SK-N-SH treated with all-trans-retinoic acid at 6 μM for 48 hours (cell line): ENCODE data around the gene DDX41.
A peak's percentile ranks its signal among the peaks of the same experiment; 100 is the strongest.

Source experiments
- ATAC-seq: fragments of 200-7000 bp; cut with Tn5 transposase; 3 replicates; pipeline ENCODE4 v1.9.1; 2020; ENCODE audit warnings: mild to moderate bottlenecking, moderate library complexity
- CSDC2 ChIP-seq: fragments of 250-450 bp; sonication (Bioruptor Pico); IDR thresholded peaks from 2 replicates; pipeline ENCODE4 v1.5.0; 2020; ENCODE audit warnings: mild to moderate bottlenecking, moderate library complexity
- ESRRG ChIP-seq: fragments of 250-450 bp; sonication (Bioruptor Pico); IDR thresholded peaks from 2 replicates; pipeline ENCODE4 v1.6.1; 2021; ENCODE audit warnings: mild to moderate bottlenecking
- ISL1 ChIP-seq: fragments of 250-450 bp; sonication (Bioruptor Pico); IDR thresholded peaks from 2 replicates; pipeline ENCODE4 v2.1.2; 2022; ENCODE audit warnings: mild to moderate bottlenecking, moderate library complexity
- OSR1 ChIP-seq: fragments of 250-450 bp; sonication (Bioruptor Pico); IDR thresholded peaks from 2 replicates; pipeline ENCODE4 v1.8.0; 2022; ENCODE audit warnings: moderate library complexity, mild to moderate bottlenecking, inconsistent platforms
- PPARA ChIP-seq: fragments of 250-450 bp; sonication (Bioruptor Pico); IDR thresholded peaks from 2 replicates; pipeline ENCODE4 v1.5.0; 2020; ENCODE audit warnings: mild to moderate bottlenecking, borderline replicate concordance
- SNAI2 ChIP-seq: fragments of 250-450 bp; sonication (Bioruptor Pico); IDR thresholded peaks from 2 replicates; pipeline ENCODE4 v1.5.0; 2020; ENCODE audit warnings: mild to moderate bottlenecking, moderate library complexity
- TCF4 ChIP-seq: fragments of 250-450 bp; sonication (Bioruptor Pico); IDR thresholded peaks from 2 replicates; pipeline ENCODE4 v1.8.0; 2021; ENCODE audit warnings: mild to moderate bottlenecking, moderate library complexity, borderline replicate concordance
- TOX ChIP-seq: fragments of 250-450 bp; sonication (Bioruptor Pico); IDR thresholded peaks from 2 replicates; pipeline ENCODE4 v1.8.0; 2021; ENCODE audit warnings: mild to moderate bottlenecking, moderate library complexity, borderline replicate concordance
- ZC3H10 ChIP-seq: fragments of 250-450 bp; sonication (Bioruptor Pico); IDR thresholded peaks from 2 replicates; pipeline ENCODE4 v1.5.1; 2021; ENCODE audit warnings: mild to moderate bottlenecking, moderate library complexity
- ZFP3 ChIP-seq: fragments of 250-450 bp; sonication (Bioruptor Pico); IDR thresholded peaks from 2 replicates; pipeline ENCODE4 v1.5.0; 2020; ENCODE audit warnings: mild to moderate bottlenecking, moderate library complexity
- ZFP30 ChIP-seq: fragments of 450-650 bp; formaldehyde crosslinking; IDR thresholded peaks from 2 replicates; pipeline ENCODE4 v1.5.0; 2022; ENCODE audit warnings: mild to moderate bottlenecking, moderate library complexity
- ZNF565 ChIP-seq: fragments of 450-650 bp; formaldehyde crosslinking; conservative IDR thresholded peaks from 2 replicates; pipeline ENCODE4 v1.5.0; 2020; ENCODE audit warnings: low read depth, mild to moderate bottlenecking, moderate library complexity
- ZNF70 ChIP-seq: fragments of 450-650 bp; formaldehyde crosslinking; IDR thresholded peaks from 2 replicates; pipeline ENCODE4 v1.5.0; 2020; ENCODE audit warnings: mild to moderate bottlenecking, moderate library complexity
- ZNF8 ChIP-seq: fragments of 450-650 bp; formaldehyde crosslinking; IDR thresholded peaks from 2 replicates; pipeline ENCODE4 v1.5.0; 2020; ENCODE audit warnings: mild to moderate bottlenecking, moderate library complexity
- TF ChIP-seq, protein P1 (sequence below): fragments of 250-450 bp; sonication (Bioruptor Pico); IDR thresholded peaks from 2 replicates; pipeline ENCODE4 v1.5.1; 2020; ENCODE audit warnings: low read depth, mild to moderate bottlenecking, moderate library complexity
- TF ChIP-seq, protein P2 (sequence below): fragments of 250-450 bp; sonication (Bioruptor Pico); IDR thresholded peaks from 2 replicates; pipeline ENCODE4 v1.8.0; 2021; ENCODE audit warnings: low read depth, mild to moderate bottlenecking, moderate library complexity, borderline replicate concordance
- TF ChIP-seq, protein P3 (sequence below): fragments of 250-450 bp; sonication (Bioruptor Pico); IDR thresholded peaks from 2 replicates; pipeline ENCODE4 v1.5.0; 2020; ENCODE audit warnings: mild to moderate bottlenecking, moderate library complexity
- TF ChIP-seq, protein P4 (sequence below): fragments of 250-450 bp; sonication (Bioruptor Pico); IDR thresholded peaks from 2 replicates; pipeline ENCODE4 v1.5.1; 2021; ENCODE audit warnings: mild to moderate bottlenecking, moderate library complexity
- TF ChIP-seq, protein P5 (sequence below): fragments of 250-450 bp; sonication (Bioruptor Pico); IDR thresholded peaks from 2 replicates; pipeline ENCODE4 v1.8.0; 2020; ENCODE audit warnings: mild to moderate bottlenecking, moderate library complexity, borderline replicate concordance

DDX41 gene

DNA sequence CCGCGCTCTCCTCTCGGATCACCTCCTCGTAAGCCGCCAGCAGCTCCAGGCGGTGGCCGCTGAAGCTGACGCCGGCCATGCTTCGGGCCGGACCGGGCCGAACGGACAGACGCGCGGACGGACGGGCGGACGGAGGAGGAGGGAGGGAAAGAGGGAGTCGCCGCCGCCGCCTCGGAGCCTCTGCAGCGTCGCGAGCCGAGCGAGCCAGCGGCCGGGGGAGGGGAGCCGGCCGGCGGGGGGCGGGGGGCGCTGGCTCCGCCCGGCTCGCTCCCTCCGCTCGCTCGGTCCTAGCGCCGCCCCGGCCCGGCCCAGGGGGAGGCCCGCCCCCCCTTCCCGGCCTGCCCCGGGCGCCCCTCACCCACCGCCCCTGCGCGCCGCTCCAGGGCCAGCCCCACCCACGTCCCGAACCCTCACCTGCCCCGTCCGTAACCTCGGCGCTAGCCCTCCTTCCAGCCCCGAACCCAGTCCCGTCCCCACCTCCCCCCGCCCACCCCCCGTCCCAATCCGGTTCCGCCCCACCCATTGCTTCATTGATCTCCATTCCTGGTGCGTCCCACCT, 43.2 kb downstream of the DDX41 start, which contains the start of gene DBN1:
DBN1 (minus strand) TSS at position 192 of the 559 bp plus-strand sequence; CDS start at position 79, 113 bp downstream.
- TF ChIP-seq TCF4 (CRISPR knock-in tag): no peak
- no peak for TF ChIP-seq ZNF8 (CRISPR knock-in tag)
- TF ChIP-seq ZFP3 (CRISPR knock-in tag): no peak
- TF ChIP-seq ZNF565 (CRISPR knock-in tag): no peak
- TF ChIP-seq, protein P1, sequence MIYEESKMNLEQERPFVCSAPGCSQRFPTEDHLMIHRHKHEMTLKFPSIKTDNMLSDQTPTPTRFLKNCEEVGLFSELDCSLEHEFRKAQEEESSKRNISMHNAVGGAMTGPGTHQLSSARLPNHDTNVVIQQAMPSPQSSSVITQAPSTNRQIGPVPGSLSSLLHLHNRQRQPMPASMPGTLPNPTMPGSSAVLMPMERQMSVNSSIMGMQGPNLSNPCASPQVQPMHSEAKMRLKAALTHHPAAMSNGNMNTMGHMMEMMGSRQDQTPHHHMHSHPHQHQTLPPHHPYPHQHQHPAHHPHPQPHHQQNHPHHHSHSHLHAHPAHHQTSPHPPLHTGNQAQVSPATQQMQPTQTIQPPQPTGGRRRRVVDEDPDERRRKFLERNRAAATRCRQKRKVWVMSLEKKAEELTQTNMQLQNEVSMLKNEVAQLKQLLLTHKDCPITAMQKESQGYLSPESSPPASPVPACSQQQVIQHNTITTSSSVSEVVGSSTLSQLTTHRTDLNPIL (CRISPR knock-in tag): no peak
- ATAC-seq: peak; percentile 41

DNA sequence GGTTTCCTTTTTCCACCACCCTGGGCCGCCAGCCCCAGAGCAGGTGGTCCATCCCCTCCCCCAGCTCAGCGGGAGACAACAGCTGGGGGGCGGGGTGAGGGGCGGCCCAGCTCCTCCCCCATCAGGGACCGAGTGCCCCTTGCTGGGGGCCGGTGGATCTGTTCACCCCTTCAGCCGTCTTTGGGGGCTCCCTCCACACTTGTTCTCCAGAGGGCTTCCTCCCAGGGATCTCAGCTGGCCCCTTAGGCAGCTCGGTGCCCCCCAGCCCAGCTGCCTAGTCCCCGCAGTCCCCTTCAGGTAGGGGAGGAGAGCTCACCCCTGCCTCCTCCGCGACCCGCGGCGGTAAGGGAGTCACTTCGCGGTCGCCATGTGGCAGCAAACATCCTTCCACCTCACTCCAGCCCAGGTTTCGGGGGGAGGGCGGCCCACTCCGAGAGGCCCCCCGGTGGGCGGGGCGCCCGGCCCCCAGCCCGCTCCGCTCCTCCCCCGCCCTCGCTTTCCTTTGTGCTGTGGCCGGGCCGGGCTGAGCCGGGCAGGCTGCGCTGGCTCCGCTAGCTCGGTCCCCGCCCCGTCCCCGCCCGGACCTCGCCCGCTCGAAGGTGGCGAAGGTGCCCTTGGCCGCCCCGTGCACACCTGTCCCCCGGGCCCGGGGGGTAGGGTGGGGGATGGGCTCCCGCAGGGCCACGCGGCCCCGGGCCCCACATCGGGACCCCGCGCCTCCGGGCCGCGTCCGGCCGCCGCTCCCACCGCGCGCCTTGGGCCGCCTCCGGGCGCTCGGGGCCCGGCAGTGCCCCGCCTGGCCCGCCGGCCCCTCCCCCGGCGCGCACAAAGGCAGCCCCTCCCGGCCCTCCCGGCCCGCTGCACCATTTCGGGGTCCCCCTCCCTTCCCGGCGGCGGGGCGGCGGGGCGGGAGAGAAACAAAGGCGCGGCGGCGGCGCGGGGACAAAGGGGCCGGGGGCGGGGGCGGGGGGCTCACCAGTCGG, 44.0 kb downstream of the DDX41 start:
- ATAC-seq: peak; percentile 20

DNA sequence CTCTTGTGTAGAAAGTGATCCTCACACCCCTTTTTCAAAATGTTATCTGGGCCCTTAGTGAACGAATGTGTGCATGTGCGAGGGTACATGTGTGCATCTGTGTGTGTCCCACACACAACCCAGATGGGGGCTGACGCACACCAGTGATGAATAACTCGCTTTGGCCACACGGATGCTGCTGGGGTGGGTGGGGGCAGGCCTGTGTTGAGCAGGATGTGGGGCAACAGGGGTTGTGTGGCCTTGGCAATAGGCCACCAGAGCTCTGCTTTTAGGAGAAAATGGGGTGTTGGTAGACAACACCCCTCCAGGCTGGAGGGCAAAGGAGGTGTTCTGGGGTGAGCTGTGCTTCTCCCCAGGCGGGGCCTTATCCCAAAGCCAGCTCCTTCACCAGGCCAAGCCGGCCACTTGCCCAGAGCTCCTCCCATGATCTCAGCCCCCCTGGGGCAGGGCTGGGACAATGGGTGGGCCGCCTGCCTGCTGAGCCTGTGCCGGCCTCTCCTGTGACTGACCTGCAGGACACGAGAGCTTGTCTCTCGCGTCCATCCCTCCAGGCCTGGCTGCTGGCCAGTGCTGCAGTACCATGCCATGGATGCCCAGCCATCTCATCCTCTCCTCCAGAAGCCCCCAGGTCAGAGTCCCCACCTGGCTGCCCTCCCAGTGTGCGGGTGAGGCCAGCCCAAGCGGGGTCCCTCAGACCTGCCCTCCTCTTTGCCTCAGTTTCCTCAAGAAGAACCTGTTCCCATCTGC, 45.0 kb downstream of the DDX41 start:
- no peak for TF ChIP-seq ZFP30 (CRISPR knock-in tag)
- ATAC-seq: no peak

More for the DNA sequence above, 44.0 kb downstream of the DDX41 start:
- TF ChIP-seq, protein P2, sequence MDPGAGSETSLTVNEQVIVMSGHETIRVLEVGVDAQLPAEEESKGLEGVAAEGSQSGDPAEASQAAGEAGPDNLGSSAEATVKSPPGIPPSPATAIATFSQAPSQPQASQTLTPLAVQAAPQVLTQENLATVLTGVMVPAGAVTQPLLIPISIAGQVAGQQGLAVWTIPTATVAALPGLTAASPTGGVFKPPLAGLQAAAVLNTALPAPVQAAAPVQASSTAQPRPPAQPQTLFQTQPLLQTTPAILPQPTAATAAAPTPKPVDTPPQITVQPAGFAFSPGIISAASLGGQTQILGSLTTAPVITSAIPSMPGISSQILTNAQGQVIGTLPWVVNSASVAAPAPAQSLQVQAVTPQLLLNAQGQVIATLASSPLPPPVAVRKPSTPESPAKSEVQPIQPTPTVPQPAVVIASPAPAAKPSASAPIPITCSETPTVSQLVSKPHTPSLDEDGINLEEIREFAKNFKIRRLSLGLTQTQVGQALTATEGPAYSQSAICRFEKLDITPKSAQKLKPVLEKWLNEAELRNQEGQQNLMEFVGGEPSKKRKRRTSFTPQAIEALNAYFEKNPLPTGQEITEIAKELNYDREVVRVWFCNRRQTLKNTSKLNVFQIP (CRISPR knock-in tag): no peak
- TF ChIP-seq ZNF8 (CRISPR knock-in tag) (no peak), TCF4 (CRISPR knock-in tag) (no peak), ZNF565 (CRISPR knock-in tag) (no peak), SNAI2 (CRISPR knock-in tag) (no peak)
- TF ChIP-seq, protein P3, sequence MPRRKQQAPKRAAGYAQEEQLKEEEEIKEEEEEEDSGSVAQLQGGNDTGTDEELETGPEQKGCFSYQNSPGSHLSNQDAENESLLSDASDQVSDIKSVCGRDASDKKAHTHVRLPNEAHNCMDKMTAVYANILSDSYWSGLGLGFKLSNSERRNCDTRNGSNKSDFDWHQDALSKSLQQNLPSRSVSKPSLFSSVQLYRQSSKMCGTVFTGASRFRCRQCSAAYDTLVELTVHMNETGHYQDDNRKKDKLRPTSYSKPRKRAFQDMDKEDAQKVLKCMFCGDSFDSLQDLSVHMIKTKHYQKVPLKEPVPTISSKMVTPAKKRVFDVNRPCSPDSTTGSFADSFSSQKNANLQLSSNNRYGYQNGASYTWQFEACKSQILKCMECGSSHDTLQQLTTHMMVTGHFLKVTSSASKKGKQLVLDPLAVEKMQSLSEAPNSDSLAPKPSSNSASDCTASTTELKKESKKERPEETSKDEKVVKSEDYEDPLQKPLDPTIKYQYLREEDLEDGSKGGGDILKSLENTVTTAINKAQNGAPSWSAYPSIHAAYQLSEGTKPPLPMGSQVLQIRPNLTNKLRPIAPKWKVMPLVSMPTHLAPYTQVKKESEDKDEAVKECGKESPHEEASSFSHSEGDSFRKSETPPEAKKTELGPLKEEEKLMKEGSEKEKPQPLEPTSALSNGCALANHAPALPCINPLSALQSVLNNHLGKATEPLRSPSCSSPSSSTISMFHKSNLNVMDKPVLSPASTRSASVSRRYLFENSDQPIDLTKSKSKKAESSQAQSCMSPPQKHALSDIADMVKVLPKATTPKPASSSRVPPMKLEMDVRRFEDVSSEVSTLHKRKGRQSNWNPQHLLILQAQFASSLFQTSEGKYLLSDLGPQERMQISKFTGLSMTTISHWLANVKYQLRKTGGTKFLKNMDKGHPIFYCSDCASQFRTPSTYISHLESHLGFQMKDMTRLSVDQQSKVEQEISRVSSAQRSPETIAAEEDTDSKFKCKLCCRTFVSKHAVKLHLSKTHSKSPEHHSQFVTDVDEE (CRISPR knock-in tag): no peak

DNA sequence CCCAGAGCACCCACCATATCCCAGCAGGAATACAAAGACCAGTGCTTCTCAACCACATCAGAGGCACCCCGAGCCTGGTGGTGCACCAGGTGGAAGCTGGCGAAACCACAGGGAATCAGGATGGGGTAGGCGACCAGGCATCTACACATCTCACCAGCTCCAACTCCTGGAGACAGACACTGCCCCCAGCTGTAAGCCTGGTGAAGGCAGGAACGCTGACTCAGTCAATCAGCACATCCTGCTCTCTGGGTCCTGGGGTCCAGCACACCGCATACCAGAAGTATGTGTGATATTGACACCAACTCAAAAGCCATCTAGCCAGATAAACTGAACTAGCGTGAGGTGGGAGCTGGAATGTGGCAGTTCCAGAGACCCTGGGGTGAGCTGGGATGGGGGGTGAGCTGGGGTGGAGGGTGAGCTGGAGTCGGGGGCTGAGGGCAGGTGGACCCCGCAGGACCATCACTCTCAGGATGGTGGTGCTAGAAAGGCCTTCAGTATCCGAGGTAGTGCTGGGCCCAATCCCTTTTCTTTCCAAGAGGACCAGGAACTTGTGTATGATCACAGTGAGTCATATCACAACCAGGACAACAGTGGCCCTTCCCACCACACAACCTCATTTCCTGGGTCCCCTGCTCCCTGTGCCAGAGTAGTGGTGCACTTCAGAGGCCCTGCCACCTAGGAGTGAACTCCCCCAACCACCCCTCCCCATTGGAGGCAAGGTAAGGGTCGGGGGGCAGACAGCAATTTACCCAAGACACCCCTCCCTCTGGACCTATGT, 45.8 kb downstream of the DDX41 start:
- no peak for ATAC-seq
- TF ChIP-seq, protein P2 (CRISPR knock-in tag): no peak
- no peak for TF ChIP-seq ZNF565 (CRISPR knock-in tag)
- TF ChIP-seq ZC3H10 (CRISPR knock-in tag): no peak
- no peak for TF ChIP-seq ISL1 (CRISPR knock-in tag)
- no peak for TF ChIP-seq PPARA
- TF ChIP-seq, protein P4, sequence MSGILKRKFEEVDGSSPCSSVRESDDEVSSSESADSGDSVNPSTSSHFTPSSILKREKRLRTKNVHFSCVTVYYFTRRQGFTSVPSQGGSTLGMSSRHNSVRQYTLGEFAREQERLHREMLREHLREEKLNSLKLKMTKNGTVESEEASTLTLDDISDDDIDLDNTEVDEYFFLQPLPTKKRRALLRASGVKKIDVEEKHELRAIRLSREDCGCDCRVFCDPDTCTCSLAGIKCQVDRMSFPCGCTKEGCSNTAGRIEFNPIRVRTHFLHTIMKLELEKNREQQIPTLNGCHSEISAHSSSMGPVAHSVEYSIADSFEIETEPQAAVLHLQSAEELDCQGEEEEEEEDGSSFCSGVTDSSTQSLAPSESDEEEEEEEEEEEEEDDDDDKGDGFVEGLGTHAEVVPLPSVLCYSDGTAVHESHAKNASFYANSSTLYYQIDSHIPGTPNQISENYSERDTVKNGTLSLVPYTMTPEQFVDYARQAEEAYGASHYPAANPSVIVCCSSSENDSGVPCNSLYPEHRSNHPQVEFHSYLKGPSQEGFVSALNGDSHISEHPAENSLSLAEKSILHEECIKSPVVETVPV: no peak
- no peak for TF ChIP-seq TOX (CRISPR knock-in tag)
- TF ChIP-seq, protein P5, sequence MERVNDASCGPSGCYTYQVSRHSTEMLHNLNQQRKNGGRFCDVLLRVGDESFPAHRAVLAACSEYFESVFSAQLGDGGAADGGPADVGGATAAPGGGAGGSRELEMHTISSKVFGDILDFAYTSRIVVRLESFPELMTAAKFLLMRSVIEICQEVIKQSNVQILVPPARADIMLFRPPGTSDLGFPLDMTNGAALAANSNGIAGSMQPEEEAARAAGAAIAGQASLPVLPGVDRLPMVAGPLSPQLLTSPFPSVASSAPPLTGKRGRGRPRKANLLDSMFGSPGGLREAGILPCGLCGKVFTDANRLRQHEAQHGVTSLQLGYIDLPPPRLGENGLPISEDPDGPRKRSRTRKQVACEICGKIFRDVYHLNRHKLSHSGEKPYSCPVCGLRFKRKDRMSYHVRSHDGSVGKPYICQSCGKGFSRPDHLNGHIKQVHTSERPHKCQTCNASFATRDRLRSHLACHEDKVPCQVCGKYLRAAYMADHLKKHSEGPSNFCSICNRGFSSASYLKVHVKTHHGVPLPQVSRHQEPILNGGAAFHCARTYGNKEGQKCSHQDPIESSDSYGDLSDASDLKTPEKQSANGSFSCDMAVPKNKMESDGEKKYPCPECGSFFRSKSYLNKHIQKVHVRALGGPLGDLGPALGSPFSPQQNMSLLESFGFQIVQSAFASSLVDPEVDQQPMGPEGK (CRISPR knock-in tag): no peak
- no peak for TF ChIP-seq ZNF70 (CRISPR knock-in tag)
- TF ChIP-seq OSR1 (CRISPR knock-in tag): no peak
- TF ChIP-seq ZNF8 (CRISPR knock-in tag): no peak
- no peak for TF ChIP-seq CSDC2 (CRISPR knock-in tag)
- no peak for TF ChIP-seq ESRRG (CRISPR knock-in tag)
